ENCODE results near the gene HSP90AA1. TPM values are rescaled to one million over a fixed set of nuclear protein-coding genes. Genes with fewer than 3 reads are reported as not detected.

Gene HSP90AA1
- total and polyA plus RNA-seq, 2 of the 8 experiments (the other 6 are each of a cell fraction or from before 2014, with no cell fraction given) = 339 to 878 TPM

GRCh38 chr14:102089621-102090343 is 2.9 kb upstream of the HSP90AA1 start:
- H2BK12ac ChIP-seq (ENCODE audit: low read depth, low read length) = peak overlapping the region; percentile 50; the same call in 1 of the 2 replicates
- no peak overlapping the region for H3K4ac ChIP-seq (replicated peaks; ENCODE audit: insufficient read length, low read depth, low read length)
- H3K23ac ChIP-seq (ENCODE audit: insufficient read length) = no peak overlapping the region
- no peak overlapping the region for H2BK20ac ChIP-seq (ENCODE audit: low read length)
- H3K4me1 ChIP-seq (replicated peaks in 1 of 4; ENCODE audit: control insufficient read depth in 3 of 4, insufficient read depth in 4 of 4, low read length in 3 of 4) = peaks cover 4 to 16% (median 12%) of the 10 kb centered on the region in 4 experiments
- FAIRE-seq (no peak), DNase-seq (ENCODE audit: low read depth in 1 of 2, low spot score in 2 of 2) (no peak)
- no peaks in the 10 kb centered on the region; the same call in 1 of the 2 replicates for H3K23me2 ChIP-seq (ENCODE audit: low read depth, low read length)
- H2BK15ac ChIP-seq (ENCODE audit: low read length) = peak overlapping the region; percentile 72; the same call in 1 of the 2 replicates
- H4K5ac ChIP-seq (ENCODE audit: insufficient read length, low read depth, low read length) = no peak overlapping the region
- no peaks in the 10 kb centered on the region for H3K27me3 ChIP-seq (replicated peaks in 1 of 4; ENCODE audit: control insufficient read depth in 3 of 4, extremely low read depth in 1 of 4, insufficient read depth in 3 of 4, low read length in 3 of 4)
- H3K27ac ChIP-seq (ENCODE audit: low read depth, low read length) = no peak overlapping the region
- no peak overlapping the region for H3K14ac ChIP-seq (ENCODE audit: insufficient read length)
- POLR2A ChIA-PET (ENCODE audit: partially characterized antibody) = interaction anchor here (0.7 to 4.5 kb wide), 7 partner anchors 7 to 40 kb away, joined by 3 to 39 read pairs (median 6); no protein-coding TSS in a partner anchor
- 93% methylated on average over 11 of the region's 11 CpGs; no CpG with 5 or more reads in 1 of the 2 experiments for WGBS, 2 experiments (ENCODE audit: extremely low coverage in 1 of 2, insufficient coverage in 1 of 2, insufficient read length in 1 of 2, insufficient replicate concordance in 2 of 2, low coverage in 1 of 2, low lambda C conversion rate in 2 of 2, missing lambda C conversion rate in 1 of 2)
- H3K9me3 ChIP-seq (ENCODE audit: insufficient read depth in 2 of 2, low read depth in 1 of 2, low read length in 1 of 2) = no peaks in the 10 kb centered on the region
- H3K36me3 ChIP-seq (ENCODE audit: control insufficient read depth in 2 of 4, insufficient read depth in 4 of 4, low read length in 3 of 4) = peaks cover 5 to 14% (median 9%) of the 10 kb centered on the region in 4 experiments
- no peak overlapping the region for H3K56ac ChIP-seq (replicated peaks; ENCODE audit: insufficient read length, low read depth, low read length)
- 0 out of 2 replicates have a peak overlapping the region, but pooled peaks have one; percentile 9 for H2BK5ac ChIP-seq (ENCODE audit: low read depth, low read length)
- H3K79me1 ChIP-seq (ENCODE audit: low read depth, low read length) = no peaks in the 10 kb centered on the region; the same call in 1 of the 2 replicates
- no peak overlapping the region; the same call in 1 of the 2 replicates for H3K18ac ChIP-seq (ENCODE audit: extremely low read depth, low read length)
- no peak overlapping the region for H3K4me3 ChIP-seq (ENCODE audit: extremely low read depth in 1 of 4, insufficient read depth in 2 of 4, low read depth in 3 of 4, low read length in 4 of 4)
- peak overlapping the region; percentile 60; the same call in 1 of the 2 replicates for H2AK5ac ChIP-seq (ENCODE audit: low read depth, low read length)
- H3K79me2 ChIP-seq (ENCODE audit: control insufficient read depth in 1 of 2, insufficient read depth in 2 of 2, low read length in 2 of 2) = peaks cover 5 to 21% of the 10 kb centered on the region in 2 experiments
- peaks cover 4 to 6% of the 10 kb centered on the region in 2 experiments for H4K20me1 ChIP-seq (replicated peaks in 1 of 2; ENCODE audit: control insufficient read depth in 1 of 2, insufficient read depth in 2 of 2, low read length in 2 of 2)
- H3K9ac ChIP-seq (replicated peaks in 1 of 4; ENCODE audit: extremely low read depth in 1 of 4, low read depth in 3 of 4, low read length in 3 of 4) = no peak overlapping the region
- no peak overlapping the region for H2BK120ac ChIP-seq (replicated peaks; ENCODE audit: low read depth, low read length)
- no peak overlapping the region; the same call in 1 of the 2 replicates for H4K8ac ChIP-seq (ENCODE audit: extremely low read depth, insufficient read depth, low read length)
- no peak overlapping the region; a peak in 1 of 4 replicates for H3K4me2 ChIP-seq (ENCODE audit: insufficient read depth in 1 of 2, low read depth in 2 of 2, low read length in 2 of 2)
- CTCF ChIA-PET (ENCODE audit: partially characterized antibody) = interaction anchor here (0.7 to 3.2 kb wide), 9 partner anchors 8 to 73 kb away, joined by 3 to 26 read pairs (median 4); no protein-coding TSS in a partner anchor
- H4K91ac ChIP-seq (replicated peaks; ENCODE audit: insufficient read length, low read length) = peak overlapping the region; percentile 19
- no peak overlapping the region for H2AFZ ChIP-seq (ENCODE audit: low read length)
- TF ChIP-seq KDM4A (IDR thresholded peaks at IDR 0.05; ENCODE audit: low read depth, low read length, severe bottlenecking) (no peak), RAD21 (IDR thresholded peaks at IDR 0.05 in 1 of 2, conservative IDR thresholded peaks at IDR 0.05 in 1 of 2; ENCODE audit: low read depth in 2 of 2, low read length in 2 of 2) (no peak), CREB1 (IDR thresholded peaks at IDR 0.05) (no peak), NRF1 (IDR thresholded peaks at IDR 0.05; ENCODE audit: low read depth, low read length) (no peak), KDM5A (IDR thresholded peaks at IDR 0.05; ENCODE audit: low read length) (no peak), BACH1 (IDR thresholded peaks at IDR 0.05; ENCODE audit: low read length) (no peak), KDM1A (IDR thresholded peaks at IDR 0.05; ENCODE audit: borderline replicate concordance, low read length) (no peak), USF2 (IDR thresholded peaks at IDR 0.05; ENCODE audit: low read length) (no peak)
- TF ChIP-seq, protein P1, sequence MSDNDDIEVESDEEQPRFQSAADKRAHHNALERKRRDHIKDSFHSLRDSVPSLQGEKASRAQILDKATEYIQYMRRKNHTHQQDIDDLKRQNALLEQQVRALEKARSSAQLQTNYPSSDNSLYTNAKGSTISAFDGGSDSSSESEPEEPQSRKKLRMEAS (IDR thresholded peaks at IDR 0.05) = no peak

Measured in H1 (cell line).